OCI-LY1 (cell line): Measurements from ENCODE around the gene RBM20.

Experiments
- CTCF ChIP-seq: fragments of 200-600 bp; sonication (generic), shearing (Covaris generic); IDR thresholded peaks from 2 replicates; pipeline ENCODE4 v1.5.1; 2017; ENCODE audit warnings: mild to moderate bottlenecking, antibody characterized with exemption, low read length, moderate library complexity, mixed read lengths
- EZH2 ChIP-seq: fragments of 200-600 bp; sonication (generic), shearing (Covaris generic); IDR thresholded peaks from 2 replicates; pipeline ENCODE4 v1.8.0; 2017; ENCODE audit warnings: borderline replicate concordance, mixed run types, mild to moderate bottlenecking, antibody characterized with exemption, low read length, moderate library complexity, mixed read lengths

- TF ChIP-seq EZH2 (no peak), CTCF (no peak)
Measured at GRCh38 chr10:110777661-110778060, 133.5 kb downstream of the RBM20 start.
